Epithelial cell of proximal tubule (primary cell): ENCODE data around the gene RAD51D. TPM values are rescaled to one million over a fixed set of nuclear protein-coding genes. Genes with fewer than 3 reads are reported as not detected.
"Not testable (repeated sequence)": the region's sequence is repeated elsewhere in the genome, so short reads cannot be mapped to it uniquely, and the experiment has no call there.

Experiments
- DNase-seq: peaks from one replicate; pipeline ENCODE4 v3.0.0-alpha.2; 2011; ENCODE audit warnings: low read depth
- H3K4me3 ChIP-seq: 2 replicates; pipeline ENCODE4 v1.5.1; 2011; ENCODE audit warnings: low read depth, mild to moderate bottlenecking, low read length
- CTCF ChIP-seq: conservative IDR thresholded peaks from 2 replicates; pipeline ENCODE4 v1.5.1; 2012; ENCODE audit warnings: low read depth, mild to moderate bottlenecking, low read length
- total RNA-seq: library from RNA; depleted of rRNA; stranded (reverse); fragments of >200 nt; gene quantifications from 2 replicates; pipeline ENCODE4 v1.2.3, GENCODE V29; 2015

The RAD51D gene
- total RNA-seq, 1 donor from 2014 or later, result 17.2 TPM

DNA sequence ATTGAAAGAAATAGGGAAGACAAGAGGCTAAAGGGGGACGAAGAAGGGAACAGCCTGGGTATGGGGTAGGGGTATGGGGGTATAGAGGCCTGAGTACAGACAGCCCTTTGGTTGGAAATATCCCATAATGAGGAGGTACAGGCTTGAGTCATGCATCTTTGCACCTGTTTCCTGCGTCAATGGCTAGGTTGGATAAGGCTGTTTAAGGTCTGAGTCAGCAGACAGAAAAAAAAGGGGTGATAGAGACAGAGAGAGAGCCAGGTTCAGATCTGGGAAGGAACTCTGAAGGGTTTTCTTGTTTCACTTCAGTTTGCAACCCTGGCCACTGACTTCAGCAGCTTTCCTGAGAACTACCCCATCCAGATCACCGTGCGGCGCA, 10.3 kb upstream of the RAD51D start:
- no peak for TF ChIP-seq CTCF
- DNase-seq, result no peak
- H3K4me3 ChIP-seq, result no peak overlapping the region

GRCh38 chr17:35129154-35129972, 9.7 kb upstream of the RAD51D start:
- H3K4me3 ChIP-seq, result no peak overlapping the region
- no peak for DNase-seq
- no peak for TF ChIP-seq CTCF

DNA sequence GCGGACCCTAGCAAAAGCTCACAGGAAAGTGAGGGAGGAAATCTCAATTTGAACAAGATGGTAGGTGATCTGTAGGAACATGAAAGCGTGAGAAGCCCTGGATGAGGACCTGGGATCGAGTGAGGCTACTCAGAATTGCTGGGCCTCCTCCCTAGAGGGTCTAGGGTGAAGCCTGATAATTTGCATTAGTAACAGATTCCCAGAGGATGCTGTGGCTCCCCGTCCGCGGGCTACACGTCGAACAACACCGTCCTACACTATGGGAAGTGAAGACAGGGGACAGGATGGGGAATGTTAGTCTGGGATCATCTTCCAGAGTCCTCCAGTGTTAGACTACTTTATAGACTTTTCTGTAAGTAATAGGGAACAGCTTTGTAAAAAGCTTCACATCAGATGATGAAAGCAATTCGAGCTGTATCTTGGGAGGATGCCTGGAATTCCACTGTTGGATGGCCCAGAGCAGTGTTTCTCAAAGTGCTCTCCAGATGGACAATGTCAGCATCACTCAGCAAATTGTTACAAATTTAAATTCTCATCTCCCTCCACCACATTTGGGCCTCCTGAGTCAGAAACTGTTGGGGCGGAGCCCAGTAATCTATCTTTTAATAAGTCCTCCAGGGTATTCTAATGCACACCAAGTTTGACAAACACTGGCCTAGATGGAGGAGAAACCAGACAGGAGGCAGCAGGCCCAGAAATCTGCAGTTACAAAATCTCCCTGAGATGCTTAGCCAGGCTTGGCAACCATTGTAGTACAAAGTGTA, 8.3 kb upstream of the RAD51D start:
- DNase-seq, result no peak
- no peak for TF ChIP-seq CTCF
- H3K4me3 ChIP-seq, result no peak overlapping the region

GRCh38 chr17:35121315-35121714, 1.7 kb upstream of the RAD51D start, which contains the start of gene FNDC8:
Gene FNDC8 (plus strand): TSS chr17:35121615. CDS start chr17:35121694, 79 bp downstream.
- TF ChIP-seq CTCF, result no peak
- DNase-seq, result no peak
- no peak within 1 kb of the TSS for H3K4me3 ChIP-seq

- DNase-seq, result peak; percentile 3
- H3K4me3 ChIP-seq, result no peak overlapping the region
- peak; percentile 66 for TF ChIP-seq CTCF
Measured at GRCh38 chr17:35117984-35118383, 1.7 kb downstream of the RAD51D start.

DNA sequence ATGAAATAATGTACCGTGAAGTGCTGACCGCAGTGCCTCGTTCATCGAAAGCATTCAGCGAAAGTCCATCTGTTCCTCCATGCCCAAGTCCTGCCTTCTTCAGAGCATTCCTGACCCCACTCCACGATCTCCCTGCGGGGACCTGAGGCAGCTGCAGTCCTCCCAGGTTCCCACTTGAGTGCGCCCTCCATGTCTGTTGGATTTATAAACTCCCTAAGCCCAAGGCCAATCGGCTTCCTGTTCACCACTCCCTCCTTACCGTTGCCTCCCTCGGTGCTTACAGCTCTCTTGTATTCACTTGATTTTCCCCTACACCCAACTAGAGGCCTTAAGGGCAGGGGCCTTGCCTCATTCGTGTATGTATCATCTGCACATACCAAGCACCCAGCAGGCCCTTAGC, 2.8 kb downstream of the RAD51D start:
- no peak for TF ChIP-seq CTCF
- H3K4me3 ChIP-seq, result no peak overlapping the region
- DNase-seq, result no peak

DNA sequence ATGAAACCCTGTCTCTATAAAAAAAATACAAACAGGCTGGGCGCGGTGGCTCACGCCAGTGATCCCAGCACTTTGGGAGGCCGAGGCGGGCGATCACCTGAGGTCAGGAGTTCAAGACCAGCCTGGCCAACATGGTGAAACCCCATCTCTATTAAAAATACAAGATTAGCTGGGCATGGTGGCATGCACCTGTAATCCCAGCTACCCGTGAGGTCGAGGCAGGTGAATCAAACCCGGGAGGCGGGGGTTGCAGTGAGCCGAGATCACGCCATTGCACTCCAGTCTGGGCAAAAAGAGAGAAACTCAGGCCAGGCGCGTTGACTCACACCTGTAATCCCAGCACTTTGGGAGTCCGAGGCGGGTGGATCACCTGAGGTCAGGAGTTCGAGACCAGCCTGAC, 8.9 kb downstream of the RAD51D start:
- not testable (repeated sequence) for H3K4me3 ChIP-seq, DNase-seq
